RWPE1 (cell line): Measurements from ENCODE around the gene CCBE1.

ENCODE experiments used
- CTCF ChIA-PET: fragments of 350-600 bp; sonication (Branson Sonifier 250); formaldehyde crosslinking; extraction: SDS; loops from one replicate; lab custom pipeline; 2021; lab: Yijun Ruan, JAX
- POLR2A ChIA-PET: fragments of 400-600 bp; formaldehyde crosslinking; extraction: SDS; loops from one replicate; lab custom pipeline; 2020; ENCODE audit warnings: antibody characterized with exemption; ENCODE audit not compliant: low non-redundant PET; lab: Yijun Ruan, JAX
- DNase-seq: peaks from one replicate; pipeline ENCODE4 v3.0.0; 2012; ENCODE audit warnings: low spot score
- H3K27ac ChIP-seq: fragments of 450-650 bp; 2 replicates; pipeline ENCODE4 v1.5.1; 2017
- CTCF ChIP-seq: fragments of 450-650 bp; conservative IDR thresholded peaks from 2 replicates; pipeline ENCODE4 v1.5.1; 2017; ENCODE audit warnings: low read depth, mild to moderate bottlenecking

Gene CCBE1

GRCh38 chr18:59484131-59484530 is 213.1 kb downstream of the CCBE1 start:
- no peak for TF ChIP-seq CTCF
- CTCF ChIA-PET: no interaction called here
- DNase-seq: no peak
- no peak overlapping the region for H3K27ac ChIP-seq
- POLR2A ChIA-PET: no interaction called here

GRCh38 chr18:59481436-59481835 is 215.8 kb downstream of the CCBE1 start:
- no peak overlapping the region for H3K27ac ChIP-seq
- ChIA-PET CTCF (no interaction called here), POLR2A (no interaction called here)
- no peak for TF ChIP-seq CTCF
- no peak for DNase-seq

- no peak overlapping the region for H3K27ac ChIP-seq
- ChIA-PET CTCF (no interaction called here), POLR2A (no interaction called here)
- no peak for DNase-seq
- no peak for TF ChIP-seq CTCF
Measured at GRCh38 chr18:59479776-59480175, 217.4 kb downstream of the CCBE1 start.

- no peak for DNase-seq
- TF ChIP-seq CTCF: no peak
- POLR2A ChIA-PET: no interaction called here
- CTCF ChIA-PET: no interaction called here
- H3K27ac ChIP-seq: no peak overlapping the region
Measured at GRCh38 chr18:59478591-59478990, 218.6 kb downstream of the CCBE1 start.

GRCh38 chr18:59477849-59478248 is 219.4 kb downstream of the CCBE1 start:
- TF ChIP-seq CTCF: no peak
- POLR2A ChIA-PET: no interaction called here
- CTCF ChIA-PET: no interaction called here
- H3K27ac ChIP-seq: no peak overlapping the region
- DNase-seq: no peak

- ChIA-PET POLR2A (no interaction called here), CTCF (interaction anchor here (0.6 kb wide), 1 partner anchor 357 kb away, joined by 6 read pairs; no protein-coding TSS in a partner anchor)
- DNase-seq: no peak
- no peak for TF ChIP-seq CTCF
- no peak overlapping the region for H3K27ac ChIP-seq
Measured at GRCh38 chr18:59470561-59471121, 226.6 kb downstream of the CCBE1 start.
